DND-41 (cell line): Measurements from ENCODE around the gene MAST4.

Experiments
- ATAC-seq: fragments of 200-7000 bp; cut with Tn5 transposase; 3 replicates; pipeline ENCODE4 v1.9.1; 2021; ENCODE audit warnings: low read depth; ENCODE audit not compliant: insufficient read depth
- DNase-seq: peaks from one replicate; pipeline ENCODE4 v3.0.0-alpha.2; 2020
- H2AFZ ChIP-seq: 2 replicates; pipeline ENCODE4 v1.6.0; 2012; ENCODE audit warnings: low read depth, low read length
- H3K27ac ChIP-seq: 2 replicates; pipeline ENCODE4 v1.5.1; 2012; ENCODE audit warnings: low read length, inconsistent platforms
- H3K27me3 ChIP-seq: fragments of 200-600 bp; sonication (generic); 2 replicates; pipeline ENCODE4 v1.6.0; 2012; ENCODE audit warnings: low read length, mild to moderate bottlenecking, inconsistent platforms; ENCODE audit not compliant: insufficient read depth, poor library complexity
- H3K36me3 ChIP-seq: 2 replicates; pipeline ENCODE4 v1.5.1; 2012; ENCODE audit warnings: low read length, inconsistent platforms; ENCODE audit not compliant: insufficient read depth
- H3K4me1 ChIP-seq: 2 replicates; pipeline ENCODE4 v1.5.1; 2012; ENCODE audit warnings: mild to moderate bottlenecking, low read length; ENCODE audit not compliant: insufficient read depth
- H3K4me2 ChIP-seq: 2 replicates; pipeline ENCODE4 v1.6.0; 2012; ENCODE audit warnings: mild to moderate bottlenecking, moderate library complexity, low read length, inconsistent platforms; ENCODE audit not compliant: insufficient read depth
- H3K4me3 ChIP-seq, 2 experiments: fragments of 200-600 bp in 1 of 2; shearing (Covaris generic) in 1 of 2; 2 replicates each; pipeline ENCODE4 v1.5.1; 2012 to 2016; ENCODE audit warnings: inconsistent platforms in 2 of 2, low read length in 2 of 2, mild to moderate bottlenecking in 2 of 2, low read depth in 1 of 2, moderate library complexity in 1 of 2
- H3K79me2 ChIP-seq: 2 replicates; pipeline ENCODE4 v1.6.0; 2012; ENCODE audit warnings: low read length, inconsistent platforms; ENCODE audit not compliant: insufficient read depth
- H3K9ac ChIP-seq: 2 replicates; pipeline ENCODE4 v1.6.0; 2012; ENCODE audit warnings: low read depth, mild to moderate bottlenecking, inconsistent platforms, low read length, moderate library complexity
- H3K9me3 ChIP-seq: 2 replicates; pipeline ENCODE4 v1.5.1; 2012; ENCODE audit warnings: low read length, moderate library complexity, mild to moderate bottlenecking, inconsistent platforms; ENCODE audit not compliant: insufficient read depth, severe bottlenecking
- H4K20me1 ChIP-seq: 2 replicates; pipeline ENCODE4 v1.6.0; 2012; ENCODE audit warnings: low read length; ENCODE audit not compliant: insufficient read depth
- EZH2 ChIP-seq: IDR thresholded peaks from 3 replicates; pipeline ENCODE4 v1.6.1; 2012; ENCODE audit warnings: borderline replicate concordance, low read depth, mild to moderate bottlenecking, moderate library complexity, low read length, inconsistent platforms; ENCODE audit not compliant: severe bottlenecking
- TF ChIP-seq, protein P1 (sequence below): IDR thresholded peaks from 2 replicates; pipeline ENCODE4 v1.5.1; 2012; ENCODE audit warnings: borderline replicate concordance, low read length, moderate library complexity, mild to moderate bottlenecking; ENCODE audit not compliant: poor library complexity, severe bottlenecking; ENCODE audit errors: extremely low read depth

The MAST4 gene

DNA sequence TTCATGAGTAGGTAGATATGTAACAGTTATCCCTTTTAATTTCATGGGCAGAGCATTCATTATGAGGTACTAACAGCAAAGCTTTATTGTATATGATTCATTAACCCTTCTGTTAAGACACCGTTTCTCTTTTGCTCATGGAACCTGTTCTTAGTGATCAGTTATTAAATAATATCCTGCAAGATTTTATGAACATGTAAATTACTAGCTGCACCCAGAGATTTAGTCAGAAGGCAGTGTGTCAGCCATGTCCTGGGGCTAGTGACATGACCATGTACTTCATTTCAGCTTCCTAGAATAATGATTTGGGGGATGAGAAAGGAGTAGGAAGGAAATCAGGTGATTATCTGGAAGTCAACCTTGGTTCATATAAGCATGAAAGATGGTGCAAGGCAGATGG lies 7.0 kb downstream of the MAST4 start:
- H3K36me3 ChIP-seq, result no peaks in the 10 kb centered on the region; the same call in 1 of the 2 replicates
- H3K9me3 ChIP-seq, result no peaks in the 10 kb centered on the region
- no peak overlapping the region for H3K9ac ChIP-seq
- H3K27ac ChIP-seq, result no peak overlapping the region
- H3K4me3 ChIP-seq, result no peak overlapping the region
- H3K79me2 ChIP-seq, result peaks cover 74% of the 10 kb centered on the region
- no peak overlapping the region for H3K4me2 ChIP-seq
- H4K20me1 ChIP-seq, result peaks cover 3% of the 10 kb centered on the region; the same call in 1 of the 2 replicates
- no peak overlapping the region for H2AFZ ChIP-seq
- ATAC-seq, result no peak
- H3K4me1 ChIP-seq, result peaks cover 64% of the 10 kb centered on the region
- H3K27me3 ChIP-seq, result no peaks in the 10 kb centered on the region
- no peak for DNase-seq
- no peak for TF ChIP-seq EZH2
- TF ChIP-seq, protein P1, sequence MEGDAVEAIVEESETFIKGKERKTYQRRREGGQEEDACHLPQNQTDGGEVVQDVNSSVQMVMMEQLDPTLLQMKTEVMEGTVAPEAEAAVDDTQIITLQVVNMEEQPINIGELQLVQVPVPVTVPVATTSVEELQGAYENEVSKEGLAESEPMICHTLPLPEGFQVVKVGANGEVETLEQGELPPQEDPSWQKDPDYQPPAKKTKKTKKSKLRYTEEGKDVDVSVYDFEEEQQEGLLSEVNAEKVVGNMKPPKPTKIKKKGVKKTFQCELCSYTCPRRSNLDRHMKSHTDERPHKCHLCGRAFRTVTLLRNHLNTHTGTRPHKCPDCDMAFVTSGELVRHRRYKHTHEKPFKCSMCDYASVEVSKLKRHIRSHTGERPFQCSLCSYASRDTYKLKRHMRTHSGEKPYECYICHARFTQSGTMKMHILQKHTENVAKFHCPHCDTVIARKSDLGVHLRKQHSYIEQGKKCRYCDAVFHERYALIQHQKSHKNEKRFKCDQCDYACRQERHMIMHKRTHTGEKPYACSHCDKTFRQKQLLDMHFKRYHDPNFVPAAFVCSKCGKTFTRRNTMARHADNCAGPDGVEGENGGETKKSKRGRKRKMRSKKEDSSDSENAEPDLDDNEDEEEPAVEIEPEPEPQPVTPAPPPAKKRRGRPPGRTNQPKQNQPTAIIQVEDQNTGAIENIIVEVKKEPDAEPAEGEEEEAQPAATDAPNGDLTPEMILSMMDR, result no peak

DNA sequence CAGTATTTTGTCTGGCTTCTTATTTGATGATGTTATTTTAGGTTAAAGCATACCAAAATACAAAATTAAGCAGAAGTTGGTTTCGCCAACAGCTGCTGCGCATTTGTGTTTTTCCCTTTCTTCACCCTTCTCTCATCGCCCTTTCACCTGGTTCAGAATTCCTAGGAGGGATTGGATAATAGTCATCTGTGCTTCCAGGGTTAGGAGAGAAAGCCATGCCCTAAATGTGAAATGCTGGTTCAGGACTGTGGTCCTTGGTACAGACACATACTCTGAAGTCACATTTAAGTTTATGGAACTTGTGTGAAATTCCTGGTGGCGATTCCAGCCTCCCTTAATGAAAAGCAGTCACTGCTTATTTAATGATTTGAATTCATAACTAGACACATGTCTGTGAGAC lies 7.7 kb downstream of the MAST4 start:
- H3K4me3 ChIP-seq, result no peak overlapping the region
- H3K9ac ChIP-seq, result no peak overlapping the region
- H3K4me1 ChIP-seq, result peaks cover 56% of the 10 kb centered on the region
- ATAC-seq, result no peak
- H3K27me3 ChIP-seq, result no peaks in the 10 kb centered on the region
- H4K20me1 ChIP-seq, result no peaks in the 10 kb centered on the region
- no peaks in the 10 kb centered on the region; the same call in 1 of the 2 replicates for H3K36me3 ChIP-seq
- H2AFZ ChIP-seq, result no peak overlapping the region
- TF ChIP-seq, protein P1, result no peak
- TF ChIP-seq EZH2, result no peak
- peaks cover 74% of the 10 kb centered on the region for H3K79me2 ChIP-seq
- DNase-seq, result no peak
- no peak overlapping the region for H3K4me2 ChIP-seq
- H3K27ac ChIP-seq, result peak overlapping the region; percentile 55
- H3K9me3 ChIP-seq, result no peaks in the 10 kb centered on the region

DNA sequence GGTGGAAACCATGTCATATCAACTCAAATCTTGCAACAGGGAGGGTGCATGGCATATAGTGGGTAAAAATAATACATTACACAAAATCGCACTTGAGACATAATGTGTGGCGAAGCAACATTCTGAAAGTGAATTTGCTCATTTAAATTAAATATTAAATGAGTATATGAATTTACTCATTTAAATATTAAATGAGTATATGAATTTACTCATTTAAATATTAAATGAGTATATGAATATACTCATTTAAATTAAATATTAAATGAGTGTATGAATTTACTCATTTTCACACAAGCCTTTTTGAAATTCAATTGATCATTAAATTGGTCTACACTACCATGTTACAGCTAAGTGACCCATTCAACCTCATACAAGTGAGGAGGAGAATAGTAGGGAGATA lies 10.5 kb downstream of the MAST4 start:
- no peaks in the 10 kb centered on the region for H3K9me3 ChIP-seq
- H3K9ac ChIP-seq, result no peak overlapping the region
- TF ChIP-seq, protein P1, result no peak
- TF ChIP-seq EZH2, result no peak
- peaks cover 46% of the 10 kb centered on the region for H3K4me1 ChIP-seq
- no peak overlapping the region for H3K4me3 ChIP-seq
- H4K20me1 ChIP-seq, result no peaks in the 10 kb centered on the region
- H3K4me2 ChIP-seq, result no peak overlapping the region
- no peak overlapping the region for H3K27ac ChIP-seq
- no peaks in the 10 kb centered on the region for H3K27me3 ChIP-seq
- H3K79me2 ChIP-seq, result peaks cover 63% of the 10 kb centered on the region
- H3K36me3 ChIP-seq, result no peaks in the 10 kb centered on the region; the same call in 1 of the 2 replicates
- ATAC-seq (no peak), DNase-seq (no peak)
- H2AFZ ChIP-seq, result no peak overlapping the region

DNA sequence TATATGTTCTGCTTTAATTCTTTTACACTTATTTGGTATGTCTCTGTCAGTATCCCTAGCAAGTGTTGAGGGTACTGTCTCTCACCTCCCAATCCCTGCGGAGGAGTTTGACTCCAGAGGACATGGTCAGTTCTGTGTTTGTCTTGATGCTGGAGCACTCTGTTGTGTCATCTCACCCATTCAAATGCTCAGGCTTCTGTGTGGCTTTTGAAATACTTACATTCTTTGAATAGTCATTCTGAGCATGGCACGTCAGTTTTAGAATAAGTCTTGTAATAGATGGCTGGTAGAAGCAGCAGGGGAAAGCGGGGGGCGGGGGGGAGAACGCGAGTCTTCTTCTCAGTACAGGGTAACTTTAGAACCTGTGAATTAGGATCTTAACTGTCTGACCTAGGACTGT lies 12.3 kb downstream of the MAST4 start:
- H3K27me3 ChIP-seq, result no peaks in the 10 kb centered on the region

More for the DNA sequence above, 12.3 kb downstream of the MAST4 start:
- TF ChIP-seq, protein P1, result no peak
- no peak for TF ChIP-seq EZH2
- H3K9ac ChIP-seq, result no peak overlapping the region
- no peak for DNase-seq
- ATAC-seq, result no peak
- peaks cover 68% of the 10 kb centered on the region for H3K79me2 ChIP-seq
- H3K36me3 ChIP-seq, result no peaks in the 10 kb centered on the region; the same call in 1 of the 2 replicates
- no peak overlapping the region for H3K4me2 ChIP-seq
- no peak overlapping the region for H3K4me3 ChIP-seq
- H3K4me1 ChIP-seq, result peaks cover 45% of the 10 kb centered on the region
- no peak overlapping the region for H3K27ac ChIP-seq
- no peaks in the 10 kb centered on the region for H4K20me1 ChIP-seq
- H2AFZ ChIP-seq, result no peak overlapping the region
- no peaks in the 10 kb centered on the region for H3K9me3 ChIP-seq
